ENCODE data around the gene NECTIN4.

Gene NECTIN4

DNA sequence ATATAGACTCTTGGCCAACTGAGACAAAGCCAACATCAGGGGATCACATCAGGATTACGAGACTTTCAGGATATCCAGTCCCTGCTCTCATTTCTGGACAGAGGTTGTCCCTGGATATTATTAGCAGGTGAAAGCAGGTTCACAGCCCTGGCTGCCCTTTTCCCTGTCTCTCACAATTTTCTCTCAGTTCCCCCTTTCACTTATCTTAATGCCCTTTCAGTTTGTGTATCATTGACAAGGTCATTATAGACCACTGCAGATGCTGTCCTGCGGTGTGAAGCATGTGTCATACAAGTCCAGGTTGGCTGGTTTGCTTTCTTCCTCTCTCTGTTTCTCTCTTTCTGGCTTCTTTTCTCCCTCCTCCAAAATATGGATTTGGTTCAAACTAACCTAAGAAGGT, 6.7 kb upstream of the NECTIN4 start:
- TF ChIP-seq, protein P1, sequence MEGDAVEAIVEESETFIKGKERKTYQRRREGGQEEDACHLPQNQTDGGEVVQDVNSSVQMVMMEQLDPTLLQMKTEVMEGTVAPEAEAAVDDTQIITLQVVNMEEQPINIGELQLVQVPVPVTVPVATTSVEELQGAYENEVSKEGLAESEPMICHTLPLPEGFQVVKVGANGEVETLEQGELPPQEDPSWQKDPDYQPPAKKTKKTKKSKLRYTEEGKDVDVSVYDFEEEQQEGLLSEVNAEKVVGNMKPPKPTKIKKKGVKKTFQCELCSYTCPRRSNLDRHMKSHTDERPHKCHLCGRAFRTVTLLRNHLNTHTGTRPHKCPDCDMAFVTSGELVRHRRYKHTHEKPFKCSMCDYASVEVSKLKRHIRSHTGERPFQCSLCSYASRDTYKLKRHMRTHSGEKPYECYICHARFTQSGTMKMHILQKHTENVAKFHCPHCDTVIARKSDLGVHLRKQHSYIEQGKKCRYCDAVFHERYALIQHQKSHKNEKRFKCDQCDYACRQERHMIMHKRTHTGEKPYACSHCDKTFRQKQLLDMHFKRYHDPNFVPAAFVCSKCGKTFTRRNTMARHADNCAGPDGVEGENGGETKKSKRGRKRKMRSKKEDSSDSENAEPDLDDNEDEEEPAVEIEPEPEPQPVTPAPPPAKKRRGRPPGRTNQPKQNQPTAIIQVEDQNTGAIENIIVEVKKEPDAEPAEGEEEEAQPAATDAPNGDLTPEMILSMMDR (IDR thresholded peaks at IDR 0.05), result no peak
- no peak for TF ChIP-seq ZFX (IDR thresholded peaks at IDR 0.05; ENCODE audit: borderline replicate concordance)

DNA sequence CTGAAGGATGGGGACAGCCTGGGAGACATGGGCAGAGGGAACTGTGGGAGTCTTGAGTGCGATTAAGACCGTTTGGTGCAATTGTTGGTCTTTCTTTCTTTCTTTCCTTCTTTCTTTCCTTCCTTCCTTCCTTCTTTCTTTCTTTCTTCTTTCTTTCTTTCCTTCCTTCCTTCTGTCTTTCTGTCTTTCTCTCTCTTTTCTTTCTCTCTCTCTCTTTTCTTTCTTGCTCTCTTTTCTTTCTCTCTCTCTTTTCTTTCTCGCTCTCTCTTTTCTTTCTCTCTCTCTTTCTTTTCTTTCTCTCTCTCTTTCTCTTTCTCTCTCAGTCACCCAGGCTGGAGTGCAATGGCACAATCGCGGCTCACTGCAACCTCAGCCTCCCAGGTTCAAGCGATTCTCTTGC, 5.9 kb upstream of the NECTIN4 start:
- TF ChIP-seq ZFX (IDR thresholded peaks at IDR 0.05; ENCODE audit: borderline replicate concordance), result no peak
- TF ChIP-seq, protein P1 (IDR thresholded peaks at IDR 0.05), result no peak
- no peak overlapping the region for H3K27ac ChIP-seq

More for the DNA sequence above, 6.7 kb upstream of the NECTIN4 start:
- no peak overlapping the region for H3K27ac ChIP-seq

DNA sequence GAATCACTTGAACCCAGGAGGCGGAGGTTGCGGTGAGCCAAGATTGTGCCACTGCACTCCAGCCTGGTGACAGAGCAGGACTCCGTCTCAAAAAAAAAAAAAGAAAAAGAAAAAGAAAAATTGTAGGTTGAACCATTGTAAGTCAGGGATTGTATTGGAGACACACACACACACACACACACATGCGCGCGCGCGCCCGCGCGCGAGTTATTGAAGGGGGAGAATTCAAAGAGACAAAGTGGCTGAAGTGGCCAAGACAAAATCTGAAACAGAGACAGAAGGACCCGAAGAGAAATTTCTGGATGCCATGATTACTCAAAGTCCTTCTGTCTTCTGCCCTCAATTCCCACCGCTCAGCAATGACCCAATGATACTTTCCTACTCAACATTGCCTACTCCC, 5.1 kb upstream of the NECTIN4 start:
- TF ChIP-seq ZFX (IDR thresholded peaks at IDR 0.05; ENCODE audit: borderline replicate concordance), result no peak
- TF ChIP-seq, protein P1 (IDR thresholded peaks at IDR 0.05), result no peak
- no peak overlapping the region for H3K27ac ChIP-seq

DNA sequence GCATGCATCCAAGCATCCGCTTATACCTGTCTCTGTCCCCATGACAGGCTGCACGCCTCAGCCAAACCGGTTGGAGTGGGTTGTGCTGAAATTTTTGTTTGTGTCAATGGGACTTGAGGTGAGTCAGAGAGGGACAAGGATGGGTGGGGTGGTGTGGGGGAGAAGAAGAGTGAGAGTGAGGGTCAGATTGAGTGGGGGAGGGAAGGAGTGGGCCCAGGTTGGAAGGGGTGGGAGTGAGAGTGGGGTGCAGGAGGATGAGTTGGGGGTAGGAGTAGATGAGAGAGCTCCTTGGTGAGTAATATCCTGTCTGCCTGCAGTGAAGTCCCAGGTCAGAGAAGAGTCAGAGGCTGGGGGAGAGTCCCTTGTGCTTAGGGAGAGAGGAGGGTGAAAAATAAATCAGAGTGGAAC, 3.3 kb upstream of the NECTIN4 start:
- H3K27ac ChIP-seq, result no peak overlapping the region
- TF ChIP-seq, protein P1 (IDR thresholded peaks at IDR 0.05), result no peak
- TF ChIP-seq ZFX (IDR thresholded peaks at IDR 0.05; ENCODE audit: borderline replicate concordance), result no peak

DNA sequence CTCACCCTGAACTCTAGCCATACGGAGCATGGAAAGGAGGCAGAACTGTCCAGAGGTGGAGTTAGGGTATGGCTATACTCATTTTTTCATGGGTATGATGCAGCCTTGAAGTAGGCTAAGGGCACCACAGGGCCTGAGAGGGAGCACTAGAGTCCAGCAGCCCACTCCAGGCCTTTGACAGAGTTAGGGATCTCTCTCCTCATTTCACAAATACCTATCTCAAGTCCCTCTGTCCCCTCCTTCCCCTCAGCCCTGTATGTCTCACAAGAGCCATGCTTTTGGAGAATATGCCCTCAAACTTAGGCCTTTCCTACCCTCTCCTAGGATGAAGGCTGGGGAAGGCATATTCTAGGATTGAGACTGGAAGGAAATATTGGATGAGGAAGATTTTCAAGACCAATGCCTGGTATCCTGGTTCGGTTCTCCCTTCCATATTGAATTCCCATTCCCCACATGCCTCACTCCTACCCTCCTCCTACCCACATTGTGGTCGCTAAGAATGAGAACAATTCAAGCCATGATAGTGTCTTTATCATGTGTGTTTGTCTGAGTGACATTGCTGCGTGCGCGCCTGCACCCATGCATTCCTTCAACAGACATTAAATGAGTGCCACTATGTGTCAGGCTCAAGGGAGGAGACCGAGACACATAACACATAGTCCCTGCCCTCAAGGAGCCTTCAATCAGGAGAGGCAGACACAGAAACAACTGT, 2.6 kb upstream of the NECTIN4 start:
- no peak for TF ChIP-seq ZFX (IDR thresholded peaks at IDR 0.05; ENCODE audit: borderline replicate concordance)
- TF ChIP-seq, protein P1 (IDR thresholded peaks at IDR 0.05), result no peak
- no peak overlapping the region for H3K27ac ChIP-seq

DNA sequence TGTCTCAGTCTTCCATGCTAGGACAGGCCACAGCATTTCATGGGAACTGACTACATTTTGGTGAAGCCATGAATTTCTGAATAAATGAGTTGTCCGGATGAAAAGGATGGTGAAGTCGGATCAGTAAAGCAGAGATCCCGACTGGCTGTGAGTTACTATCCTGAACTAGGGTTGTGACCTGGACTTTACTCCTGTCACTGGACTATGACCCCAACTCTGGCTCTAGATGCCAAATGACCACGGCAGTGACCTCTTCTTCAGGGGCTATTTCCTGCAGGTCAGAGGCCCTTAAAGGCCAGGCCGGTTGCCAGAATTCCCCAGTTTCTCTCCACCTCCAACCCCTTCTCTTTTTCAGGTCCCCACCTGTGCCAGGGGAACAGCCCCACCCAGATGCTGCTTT, 1.7 kb upstream of the NECTIN4 start:
- no peak overlapping the region for H3K27ac ChIP-seq

DNA sequence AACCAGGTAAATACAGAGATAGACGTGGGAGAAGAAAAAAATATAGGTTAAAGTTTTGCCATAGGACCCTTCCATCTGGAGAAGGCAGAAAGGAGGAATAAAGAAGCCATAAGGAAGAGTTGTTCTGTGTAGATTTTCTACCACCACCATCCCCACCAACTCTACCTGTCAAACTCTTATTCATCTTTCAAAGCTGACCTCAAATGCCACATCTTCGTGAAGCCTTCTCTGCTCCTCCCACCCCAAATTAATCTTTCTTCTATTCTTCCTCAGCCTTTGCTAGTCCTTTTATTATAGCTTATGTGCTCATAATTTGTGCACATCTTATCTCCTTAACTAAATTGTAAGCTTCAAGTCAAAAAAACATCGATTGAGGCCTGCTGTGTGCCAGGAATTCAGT, 1.3 kb upstream of the NECTIN4 start:
- H3K27ac ChIP-seq, result no peak overlapping the region
- TF ChIP-seq ZFX (IDR thresholded peaks at IDR 0.05; ENCODE audit: borderline replicate concordance), result no peak
- TF ChIP-seq, protein P1 (IDR thresholded peaks at IDR 0.05), result no peak

More for the DNA sequence above, 1.7 kb upstream of the NECTIN4 start:
- TF ChIP-seq ZFX (IDR thresholded peaks at IDR 0.05; ENCODE audit: borderline replicate concordance), result no peak
- TF ChIP-seq, protein P1 (IDR thresholded peaks at IDR 0.05), result no peak
